ENCODE results near the gene ARMC12.

DNA sequence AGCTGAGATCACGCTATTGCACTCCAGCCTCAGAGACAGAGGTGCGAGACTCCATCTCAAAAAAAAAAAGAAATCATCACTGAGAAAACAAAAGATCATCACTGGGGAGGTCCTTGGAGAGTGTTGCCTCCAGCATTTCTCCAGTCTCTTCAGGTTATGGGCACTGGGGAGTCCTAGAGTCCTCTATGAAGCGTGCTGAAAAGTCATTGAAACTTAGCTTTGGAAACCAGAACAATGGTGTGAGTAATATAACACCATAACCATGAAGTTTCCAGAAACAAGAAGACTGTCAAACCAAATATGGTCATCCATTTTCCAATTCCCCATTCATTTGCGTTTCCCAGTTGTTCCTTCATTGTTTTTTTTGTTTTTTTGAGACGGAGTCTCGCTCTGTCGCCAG lies 13.7 kb downstream of the ARMC12 start:
- TF ChIP-seq, protein P1, sequence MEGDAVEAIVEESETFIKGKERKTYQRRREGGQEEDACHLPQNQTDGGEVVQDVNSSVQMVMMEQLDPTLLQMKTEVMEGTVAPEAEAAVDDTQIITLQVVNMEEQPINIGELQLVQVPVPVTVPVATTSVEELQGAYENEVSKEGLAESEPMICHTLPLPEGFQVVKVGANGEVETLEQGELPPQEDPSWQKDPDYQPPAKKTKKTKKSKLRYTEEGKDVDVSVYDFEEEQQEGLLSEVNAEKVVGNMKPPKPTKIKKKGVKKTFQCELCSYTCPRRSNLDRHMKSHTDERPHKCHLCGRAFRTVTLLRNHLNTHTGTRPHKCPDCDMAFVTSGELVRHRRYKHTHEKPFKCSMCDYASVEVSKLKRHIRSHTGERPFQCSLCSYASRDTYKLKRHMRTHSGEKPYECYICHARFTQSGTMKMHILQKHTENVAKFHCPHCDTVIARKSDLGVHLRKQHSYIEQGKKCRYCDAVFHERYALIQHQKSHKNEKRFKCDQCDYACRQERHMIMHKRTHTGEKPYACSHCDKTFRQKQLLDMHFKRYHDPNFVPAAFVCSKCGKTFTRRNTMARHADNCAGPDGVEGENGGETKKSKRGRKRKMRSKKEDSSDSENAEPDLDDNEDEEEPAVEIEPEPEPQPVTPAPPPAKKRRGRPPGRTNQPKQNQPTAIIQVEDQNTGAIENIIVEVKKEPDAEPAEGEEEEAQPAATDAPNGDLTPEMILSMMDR (IDR thresholded peaks at IDR 0.05): no peak
- TF ChIP-seq POLR2A (IDR thresholded peaks at IDR 0.05) (no peak), POLR2AphosphoS5 (IDR thresholded peaks at IDR 0.05; ENCODE audit: insufficient read depth in 1 of 2, low read depth in 1 of 2) (no peak)
